ENCODE results near the gene ARHGEF26. TPM values are rescaled to one million over a fixed set of nuclear protein-coding genes. Genes with fewer than 3 reads are reported as not detected.
"Not testable (repeated sequence)": the region's sequence is repeated elsewhere in the genome, so short reads cannot be mapped to it uniquely, and the experiment has no call there.

ARHGEF26 gene
- polyA plus RNA-seq, result 0.11 TPM

GRCh38 chr3:154120961-154121700 lies at the start of gene ARHGEF26:
Gene ARHGEF26, plus strand, starts transcription at chr3:154121390. Its CDS starts 603 bp downstream, at chr3:154121993.
- H3K4me3 Mint-ChIP-seq, result peak within 1 kb of the TSS; percentile 78 to 90 (median 83)
- peaks cover 54% of the 10 kb centered on the region for H3K27me3 Mint-ChIP-seq
- H3K9me3 Mint-ChIP-seq, result peaks cover 0 to 2% (median 0%) of the 10 kb centered on the region in 3 donors
- H3K27ac Mint-ChIP-seq, result no peak within 1 kb of the TSS
- peaks cover 5 to 17% (median 15%) of the 10 kb centered on the region in 3 donors for H3K4me1 Mint-ChIP-seq
- H3K36me3 Mint-ChIP-seq, result no peaks in the 10 kb centered on the region

DNA sequence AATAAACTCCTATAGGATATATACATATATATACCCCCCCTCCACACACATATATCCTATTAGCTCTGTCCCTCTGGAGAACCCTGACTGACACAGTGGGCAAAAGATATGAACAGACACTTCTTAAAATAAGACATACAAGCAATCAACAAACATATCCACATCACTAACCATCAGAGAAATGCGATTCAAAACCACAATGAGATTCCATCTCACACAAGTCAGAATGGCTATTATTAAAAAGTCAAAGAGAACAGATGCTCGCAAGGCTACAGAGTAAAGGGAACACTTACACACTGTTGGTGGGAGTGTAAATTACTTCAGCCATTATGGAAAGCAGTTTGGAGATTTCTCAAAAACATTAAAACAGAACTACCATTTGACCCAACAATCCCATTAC lies 46.2 kb upstream of the ARHGEF26 start:
- Mint-ChIP-seq H3K27me3 (no peaks in the 10 kb centered on the region), H3K36me3 (no peaks in the 10 kb centered on the region), H3K9me3 (peaks cover 0 to 4% (median 2%) of the 10 kb centered on the region in 3 donors), H3K4me1 (peaks cover 0 to 1% (median 0%) of the 10 kb centered on the region in 3 donors), H3K27ac (no peak overlapping the region), H3K4me3 (no peak overlapping the region)

GRCh38 chr3:154078672-154079071 lies 42.5 kb upstream of the ARHGEF26 start:
- Mint-ChIP-seq H3K4me1 (peaks cover 0 to 1% (median 0%) of the 10 kb centered on the region in 3 donors), H3K27ac (no peak overlapping the region), H3K9me3 (no peaks in the 10 kb centered on the region), H3K36me3 (no peaks in the 10 kb centered on the region), H3K4me3 (no peak overlapping the region), H3K27me3 (peaks cover 8% of the 10 kb centered on the region)

- Mint-ChIP-seq H3K4me3 (no peak overlapping the region), H3K27ac (peak overlapping the region in 1 of 3 donors; percentile 31), H3K4me1 (peaks cover 0 to 1% (median 0%) of the 10 kb centered on the region in 3 donors), H3K27me3 (peaks cover 8% of the 10 kb centered on the region), H3K36me3 (no peaks in the 10 kb centered on the region), H3K9me3 (no peaks in the 10 kb centered on the region)
These were observed 39.9 kb upstream of the ARHGEF26 start for GRCh38 chr3:154081305-154081704.

DNA sequence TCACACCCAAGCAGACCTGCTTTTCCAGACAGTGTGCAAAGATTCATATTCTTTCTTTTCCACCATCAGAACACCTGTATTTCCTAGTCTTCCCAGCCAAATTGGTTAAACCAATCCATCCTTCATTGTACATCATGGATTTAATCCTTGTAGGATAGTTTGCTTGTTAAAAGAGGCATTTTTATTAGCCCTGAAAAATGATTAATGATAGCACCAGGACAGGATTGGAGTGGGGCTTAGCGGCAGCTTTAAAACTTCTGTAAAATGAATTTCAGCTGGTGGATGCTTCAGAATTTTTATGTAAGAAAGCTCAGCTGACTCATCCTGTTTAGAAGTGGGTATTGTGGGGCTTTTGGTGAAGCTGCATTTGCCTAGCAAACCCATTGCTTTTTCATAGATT lies 36.1 kb upstream of the ARHGEF26 start:
- Mint-ChIP-seq H3K27me3 (peaks cover 8% of the 10 kb centered on the region), H3K9me3 (peaks cover 0 to 3% (median 0%) of the 10 kb centered on the region in 3 donors), H3K27ac (no peak overlapping the region)

DNA sequence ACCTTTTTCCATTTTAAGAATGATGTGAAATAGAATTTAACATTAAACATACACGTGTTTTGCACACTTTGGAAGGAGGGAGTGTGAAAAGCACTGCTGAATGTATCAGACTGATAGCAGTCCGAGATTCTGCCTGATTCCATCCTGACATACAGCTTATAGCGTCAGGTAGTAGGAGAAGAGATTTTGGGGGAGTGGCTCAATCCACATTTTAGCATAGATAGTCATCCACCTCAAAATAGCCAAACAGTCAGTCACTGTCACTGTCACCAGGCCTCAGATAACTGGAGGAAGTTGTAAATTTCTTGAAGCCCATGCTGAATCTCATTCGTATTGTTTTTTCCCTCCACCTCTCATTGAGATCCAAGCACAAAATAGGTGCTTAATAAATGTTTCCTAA lies 35.4 kb upstream of the ARHGEF26 start:
- Mint-ChIP-seq H3K9me3 (peaks cover 0 to 4% (median 0%) of the 10 kb centered on the region in 3 donors), H3K4me3 (no peak overlapping the region), H3K27me3 (peaks cover 8% of the 10 kb centered on the region), H3K4me1 (no peaks in the 10 kb centered on the region), H3K27ac (no peak overlapping the region), H3K36me3 (no peaks in the 10 kb centered on the region)

More for the DNA sequence above, 36.1 kb upstream of the ARHGEF26 start:
- no peaks in the 10 kb centered on the region for H3K4me1 Mint-ChIP-seq
- H3K36me3 Mint-ChIP-seq, result no peaks in the 10 kb centered on the region
- no peak overlapping the region for H3K4me3 Mint-ChIP-seq

DNA sequence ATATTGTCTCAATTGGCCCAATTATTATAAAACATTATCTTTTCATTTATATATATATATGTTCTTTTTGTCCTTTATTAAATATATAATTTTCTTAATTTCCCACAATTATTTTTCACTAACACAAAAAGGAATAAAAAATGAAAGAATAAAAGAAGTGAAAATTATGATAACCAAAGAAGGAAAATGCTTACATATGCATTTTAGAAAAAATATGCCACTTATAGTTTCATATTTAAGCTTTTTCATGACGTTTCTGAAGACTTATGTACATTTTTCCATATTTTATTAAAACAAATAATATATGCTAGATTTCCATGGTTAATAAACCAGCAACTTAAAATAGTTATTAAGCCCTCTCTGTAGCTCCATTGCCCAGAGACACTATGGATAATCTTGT lies 34.9 kb upstream of the ARHGEF26 start:
- Mint-ChIP-seq H3K27me3 (peaks cover 5% of the 10 kb centered on the region), H3K36me3 (no peaks in the 10 kb centered on the region), H3K4me1 (no peaks in the 10 kb centered on the region), H3K9me3 (peaks cover 0 to 4% (median 0%) of the 10 kb centered on the region in 3 donors), H3K4me3 (no peak overlapping the region), H3K27ac (no peak overlapping the region)

GRCh38 chr3:154087756-154088480 lies 33.3 kb upstream of the ARHGEF26 start:
- H3K27ac Mint-ChIP-seq, H3K9me3 Mint-ChIP-seq, H3K4me1 Mint-ChIP-seq, H3K36me3 Mint-ChIP-seq, H3K27me3 Mint-ChIP-seq, H3K4me3 Mint-ChIP-seq: not testable (repeated sequence)

GRCh38 chr3:154089421-154090420 lies 31.5 kb upstream of the ARHGEF26 start:
- no peaks in the 10 kb centered on the region for H3K4me1 Mint-ChIP-seq

DNA sequence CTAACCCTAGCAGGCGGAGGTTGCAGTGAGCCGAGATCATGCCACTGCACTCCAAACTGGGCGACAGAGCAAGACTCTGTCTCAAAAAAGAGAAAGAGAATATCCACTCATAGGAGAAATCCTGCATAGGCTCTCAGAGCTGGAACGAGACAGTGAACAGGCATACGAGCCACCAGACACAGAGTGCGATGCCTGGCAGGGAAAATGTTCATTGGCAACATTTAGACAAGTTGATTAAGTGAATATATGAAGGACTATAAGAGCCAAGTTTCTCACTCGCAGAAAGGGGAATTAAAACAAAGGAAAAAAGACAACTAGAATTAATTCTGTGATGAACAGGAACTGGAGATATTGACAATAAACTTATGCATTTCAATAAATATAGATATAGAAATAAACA lies 27.1 kb upstream of the ARHGEF26 start:
- Mint-ChIP-seq H3K4me3 (no peak overlapping the region), H3K27me3 (peaks cover 2% of the 10 kb centered on the region), H3K9me3 (peaks cover 0 to 4% (median 0%) of the 10 kb centered on the region in 3 donors), H3K36me3 (no peaks in the 10 kb centered on the region), H3K27ac (no peak overlapping the region), H3K4me1 (no peaks in the 10 kb centered on the region)

More at GRCh38 chr3:154089421-154090420, 31.5 kb upstream of the ARHGEF26 start:
- Mint-ChIP-seq H3K27ac (no peak overlapping the region), H3K4me3 (no peak overlapping the region), H3K36me3 (no peaks in the 10 kb centered on the region), H3K27me3 (peaks cover 2% of the 10 kb centered on the region), H3K9me3 (peaks cover 0 to 4% (median 0%) of the 10 kb centered on the region in 3 donors)

GRCh38 chr3:154095832-154096421 lies 25.3 kb upstream of the ARHGEF26 start:
- Mint-ChIP-seq H3K27me3 (peaks cover 2% of the 10 kb centered on the region), H3K27ac (no peak overlapping the region), H3K36me3 (no peaks in the 10 kb centered on the region), H3K4me1 (no peaks in the 10 kb centered on the region), H3K4me3 (no peak overlapping the region), H3K9me3 (no peaks in the 10 kb centered on the region)

DNA sequence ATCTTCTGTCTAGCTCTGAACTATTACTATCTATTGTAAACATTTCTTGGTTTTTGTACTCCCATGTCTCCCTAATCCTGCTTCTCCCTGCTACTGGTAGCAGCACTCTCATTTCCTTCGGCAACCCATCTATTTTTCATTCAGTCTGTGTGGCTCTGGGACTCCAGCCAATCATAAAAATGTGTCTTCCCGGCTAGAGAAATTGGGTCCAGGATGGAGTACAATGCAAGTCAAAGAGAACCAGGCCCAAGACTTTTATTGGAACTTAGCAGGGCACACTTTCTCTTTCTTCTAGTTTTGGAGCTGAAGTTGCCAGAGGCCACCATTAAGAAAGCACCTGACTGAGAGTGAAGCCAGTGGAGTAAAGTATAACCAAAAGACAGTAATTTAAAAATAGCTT lies 22.8 kb upstream of the ARHGEF26 start:
- Mint-ChIP-seq H3K27me3 (no peaks in the 10 kb centered on the region), H3K4me1 (no peaks in the 10 kb centered on the region)

DNA sequence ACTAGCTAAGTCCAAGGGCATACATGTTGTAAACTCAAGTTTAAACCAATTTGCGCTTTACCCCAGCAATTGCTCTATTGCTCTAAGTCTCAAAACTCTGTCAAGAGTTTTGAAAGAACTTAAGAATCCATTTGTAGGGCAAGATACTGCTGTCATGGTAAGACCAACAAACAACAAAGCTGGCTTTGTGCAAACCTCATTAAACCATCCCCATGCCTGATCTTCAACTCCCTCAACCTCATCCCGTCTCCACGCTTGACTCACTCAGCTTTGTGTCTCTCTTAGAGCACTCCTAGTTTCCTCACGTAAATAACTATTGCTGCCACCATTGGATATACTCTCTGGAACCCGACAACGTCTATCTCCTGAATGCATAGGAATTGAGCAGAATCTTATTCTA lies 20.6 kb upstream of the ARHGEF26 start:
- Mint-ChIP-seq H3K36me3 (no peaks in the 10 kb centered on the region), H3K9me3 (no peaks in the 10 kb centered on the region), H3K27me3 (peaks cover 1% of the 10 kb centered on the region), H3K4me1 (no peaks in the 10 kb centered on the region), H3K27ac (no peak overlapping the region), H3K4me3 (peak overlapping the region in 1 of 4 donors; percentile 6)

More for the DNA sequence above, 22.8 kb upstream of the ARHGEF26 start:
- H3K36me3 Mint-ChIP-seq, result no peaks in the 10 kb centered on the region
- H3K4me3 Mint-ChIP-seq, result no peak overlapping the region
- H3K27ac Mint-ChIP-seq, result peak overlapping the region in 1 of 3 donors; percentile 64
- H3K9me3 Mint-ChIP-seq, result no peaks in the 10 kb centered on the region

GRCh38 chr3:154101250-154101649 lies 19.9 kb upstream of the ARHGEF26 start:
- Mint-ChIP-seq H3K36me3 (no peaks in the 10 kb centered on the region), H3K9me3 (no peaks in the 10 kb centered on the region), H3K4me3 (no peak overlapping the region), H3K27me3 (peaks cover 4% of the 10 kb centered on the region), H3K4me1 (no peaks in the 10 kb centered on the region), H3K27ac (no peak overlapping the region)

Measured in IgD-negative memory B cell (primary cell).